Measurements from ENCODE around the gene BCS1L.

The BCS1L gene

GRCh38 chr2:218659258-218659987, at the start of gene BCS1L, which contains the start of gene ZNF142:
BCS1L (plus strand) TSS chr2:218659683; CDS start chr2:218660988, 1,305 bp downstream.
ZNF142 (minus strand) TSS chr2:218659623; CDS start chr2:218656429, 3,194 bp downstream.
- peak; percentile 71 to 87 for DNase-seq (ENCODE audit: low read depth in 2 of 2)

- DNase-seq (ENCODE audit: low read depth in 2 of 2) = no peak
Observed at GRCh38 chr2:218615868-218616315, 43.6 kb upstream of the BCS1L start.

- no peak for DNase-seq (ENCODE audit: low read depth in 2 of 2)
Observed at GRCh38 chr2:218618102-218618860, 41.2 kb upstream of the BCS1L start.

GRCh38 chr2:218621007-218621406, 38.5 kb upstream of the BCS1L start:
- DNase-seq (ENCODE audit: low read depth in 2 of 2) = no peak

- DNase-seq (ENCODE audit: low read depth in 2 of 2) = no peak
Observed at GRCh38 chr2:218622606-218623365, 36.7 kb upstream of the BCS1L start.

- DNase-seq (ENCODE audit: low read depth in 2 of 2) = no peak
Observed at GRCh38 chr2:218623366-218623705, 36.1 kb upstream of the BCS1L start.

- DNase-seq (ENCODE audit: low read depth in 2 of 2) = no peak
Observed at GRCh38 chr2:218626369-218626768, 33.1 kb upstream of the BCS1L start.

- no peak for DNase-seq (ENCODE audit: low read depth in 2 of 2)
Observed at GRCh38 chr2:218627939-218628338, 31.5 kb upstream of the BCS1L start.

GRCh38 chr2:218631837-218632236, 27.6 kb upstream of the BCS1L start:
- DNase-seq (ENCODE audit: low read depth in 2 of 2) = no peak

GRCh38 chr2:218635719-218636118, 23.8 kb upstream of the BCS1L start:
- no peak for DNase-seq (ENCODE audit: low read depth in 2 of 2)

GRCh38 chr2:218638372-218638771, 21.1 kb upstream of the BCS1L start:
- DNase-seq (ENCODE audit: low read depth in 2 of 2) = no peak

- no peak for DNase-seq (ENCODE audit: low read depth in 2 of 2)
Observed at GRCh38 chr2:218642121-218642656, 17.3 kb upstream of the BCS1L start.

- no peak for DNase-seq (ENCODE audit: low read depth in 2 of 2)
Observed at GRCh38 chr2:218642786-218643185, 16.7 kb upstream of the BCS1L start.

GRCh38 chr2:218643751-218644310, 15.7 kb upstream of the BCS1L start:
- no peak for DNase-seq (ENCODE audit: low read depth in 2 of 2)

GRCh38 chr2:218644721-218645120, 14.8 kb upstream of the BCS1L start:
- no peak for DNase-seq (ENCODE audit: low read depth in 2 of 2)

- DNase-seq (ENCODE audit: low read depth in 2 of 2) = no peak
Observed at GRCh38 chr2:218645126-218645525, 14.4 kb upstream of the BCS1L start.

GRCh38 chr2:218648088-218648786, 11.2 kb upstream of the BCS1L start:
- no peak for DNase-seq (ENCODE audit: low read depth in 2 of 2)

GRCh38 chr2:218648787-218649100, 10.7 kb upstream of the BCS1L start:
- no peak for DNase-seq (ENCODE audit: low read depth in 2 of 2)

GRCh38 chr2:218655751-218656150, 3.7 kb upstream of the BCS1L start:
- no peak for DNase-seq (ENCODE audit: low read depth in 2 of 2)

- DNase-seq (ENCODE audit: low read depth in 2 of 2) = no peak
Observed at GRCh38 chr2:218658671-218659257, 719 bp upstream of the BCS1L start.

- no peak for DNase-seq (ENCODE audit: low read depth in 2 of 2)
Observed at GRCh38 chr2:218659988-218660358, 490 bp downstream of the BCS1L start.

All from stimulated activated CD4-positive, alpha-beta T cell treated with anti-CD3 and anti-CD28 coated beads, Interleukin-1b, Interleukin-23, amount 100 ng/mL, for 1 hour (primary cell).